ENCODE data around the gene AP1S1. TPM values are rescaled to one million over a fixed set of nuclear protein-coding genes. Genes with fewer than 3 reads are reported as not detected.

AP1S1 gene
- total RNA-seq, 6 donors from 2014 or later: 17.1 to 41.9 (median 33.8) TPM

GRCh38 chr7:101122933-101123702 is 31.2 kb upstream of the AP1S1 start:
- Histone ChIP-seq H3K9me3 (no peaks in the 10 kb centered on the region), H3K27me3 (no peaks in the 10 kb centered on the region), H3K4me3 (no peak overlapping the region), H3K27ac (peak overlapping the region; percentile 83 to 89 (median 86)), H3K36me3 (no peaks in the 10 kb centered on the region), H3K4me1 (peaks cover 43 to 73% (median 55%) of the 10 kb centered on the region in 4 donors)
- TF ChIP-seq EP300 (IDR thresholded peaks at IDR 0.05): no peak
- no peak for TF ChIP-seq POLR2A (IDR thresholded peaks at IDR 0.05)
- no peak for TF ChIP-seq POLR2AphosphoS5 (IDR thresholded peaks at IDR 0.05)
- DNase-seq: no peak
- no peak for ATAC-seq (ENCODE audit: low FRiP score in 2 of 2)
- 87 to 90% methylated on average over 11 of the region's 11 CpGs for WGBS, 2 donors

DNA sequence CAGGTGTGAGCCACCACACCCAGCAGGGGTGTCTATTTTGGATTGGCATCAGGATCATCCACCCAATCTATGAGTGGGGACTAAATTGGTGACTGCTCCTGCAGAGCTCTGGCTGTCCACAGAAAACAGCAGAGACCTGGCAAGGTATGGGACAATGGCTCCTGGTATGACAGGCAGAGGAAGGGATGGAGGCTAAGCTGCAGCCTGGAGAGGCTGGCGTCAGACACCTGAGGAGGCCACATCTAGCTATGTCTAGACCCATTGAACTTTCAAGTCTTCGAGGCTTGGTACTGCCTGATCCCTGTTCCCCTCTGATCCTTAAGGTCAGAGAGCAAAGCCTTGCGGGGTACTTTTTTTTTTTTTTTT is 30.6 kb upstream of the AP1S1 start:
- Histone ChIP-seq H3K9me3 (no peaks in the 10 kb centered on the region), H3K4me1 (peaks cover 43 to 73% (median 55%) of the 10 kb centered on the region in 4 donors), H3K4me3 (no peak overlapping the region), H3K36me3 (no peaks in the 10 kb centered on the region), H3K27ac (peak overlapping the region; percentile 83 to 89 (median 86)), H3K27me3 (no peaks in the 10 kb centered on the region)
- WGBS, 2 donors: 83 to 97% methylated on average over 3 of the region's 3 CpGs
- DNase-seq (no peak), ATAC-seq (ENCODE audit: low FRiP score in 2 of 2) (no peak)
- TF ChIP-seq POLR2A (IDR thresholded peaks at IDR 0.05) (no peak), EP300 (IDR thresholded peaks at IDR 0.05) (no peak)

DNA sequence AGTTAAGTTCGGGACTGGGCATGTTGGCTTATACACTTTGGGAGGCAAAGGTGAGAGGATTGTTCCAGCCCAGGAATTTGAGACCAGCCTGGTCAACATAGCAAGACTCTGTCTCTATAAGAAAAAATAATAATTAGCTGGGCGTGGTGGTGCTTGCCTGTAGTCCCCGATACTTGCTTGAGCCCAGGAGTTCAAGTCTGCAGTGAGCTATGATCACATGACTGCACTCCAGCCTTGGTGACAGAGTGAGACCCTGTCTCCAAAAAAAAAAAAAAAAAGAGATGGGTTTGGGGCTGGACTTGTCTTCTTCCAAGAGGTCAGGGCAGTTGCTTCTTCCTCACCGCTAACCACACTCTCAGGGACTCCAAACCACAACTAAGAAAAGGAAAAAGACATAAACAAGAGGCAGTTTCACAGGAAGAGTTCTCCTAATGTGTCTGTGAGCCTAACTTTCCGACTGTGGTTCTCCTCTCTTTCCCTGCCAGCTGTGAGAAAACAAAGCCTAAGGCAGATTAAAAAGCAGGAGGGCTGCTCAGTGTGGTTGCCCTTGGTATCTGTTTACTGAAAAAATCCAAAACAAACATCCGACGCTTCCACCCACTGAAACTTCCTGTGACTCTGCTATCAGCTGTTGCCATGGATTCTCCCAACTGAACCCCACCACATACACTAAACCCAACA is 29.8 kb upstream of the AP1S1 start:
- H3K27me3 ChIP-seq: no peaks in the 10 kb centered on the region
- DNase-seq: no peak
- WGBS, 2 donors: 35 to 40% methylated on average over 7 of the region's 7 CpGs
- no peak for TF ChIP-seq CTCF (IDR thresholded peaks at IDR 0.05)
- TF ChIP-seq POLR2AphosphoS5 (IDR thresholded peaks at IDR 0.05): peak in 1 of 2 donors; percentile 34
- TF ChIP-seq EP300 (IDR thresholded peaks at IDR 0.05): peak in 1 of 4 donors; percentile 52
- no peaks in the 10 kb centered on the region for H3K36me3 ChIP-seq
- no peak overlapping the region for H3K4me3 ChIP-seq
- no peaks in the 10 kb centered on the region for H3K9me3 ChIP-seq
- ATAC-seq (ENCODE audit: low FRiP score in 2 of 2): peak in 1 of 2 donors; percentile 2
- peaks cover 43 to 73% (median 55%) of the 10 kb centered on the region in 4 donors for H3K4me1 ChIP-seq
- H3K27ac ChIP-seq: peak overlapping the region; percentile 81 to 87 (median 84)

GRCh38 chr7:101125989-101126650 is 28.2 kb upstream of the AP1S1 start:
- Histone ChIP-seq H3K4me1 (peaks cover 43 to 76% (median 56%) of the 10 kb centered on the region in 4 donors), H3K4me3 (peak overlapping the region in 1 of 4 donors; percentile 52), H3K9me3 (no peaks in the 10 kb centered on the region), H3K27me3 (no peaks in the 10 kb centered on the region), H3K27ac (peak overlapping the region; percentile 82 to 87 (median 84)), H3K36me3 (peaks cover 0 to 11% (median 3%) of the 10 kb centered on the region in 4 donors)
- 23 to 47% methylated on average over 7 to 15 of the region's 15 CpGs for WGBS, 2 donors
- TF ChIP-seq CTCF (IDR thresholded peaks at IDR 0.05) (peak in 1 of 6 experiments; percentile 19), POLR2AphosphoS5 (IDR thresholded peaks at IDR 0.05) (peak in 1 of 2 donors; percentile 4), POLR2A (IDR thresholded peaks at IDR 0.05) (no peak), EP300 (IDR thresholded peaks at IDR 0.05) (no peak)
- peak; percentile 45 to 78 for DNase-seq
- peak; percentile 60 to 75 for ATAC-seq (ENCODE audit: low FRiP score in 2 of 2)

GRCh38 chr7:101126651-101127459 is 27.4 kb upstream of the AP1S1 start, which contains the start of gene SERPINE1:
Gene SERPINE1 (plus strand): TSS chr7:101127104. CDS start chr7:101128394, 1,290 bp downstream.
- 5 to 6% methylated on average over 17 to 22 of the region's 22 CpGs for WGBS, 2 donors
- TF ChIP-seq EP300 (IDR thresholded peaks at IDR 0.05) (peak in 2 of 4 donors; percentile 52 to 82), CTCF (IDR thresholded peaks at IDR 0.05) (peak in 2 of 6 experiments; percentile 11 to 19), POLR2AphosphoS5 (IDR thresholded peaks at IDR 0.05) (peak; percentile 82 to 97), POLR2A (IDR thresholded peaks at IDR 0.05) (peak; percentile 66 to 91 (median 88))
- Histone ChIP-seq H3K27ac (peak within 1 kb of the TSS; percentile 82 to 87 (median 84)), H3K27me3 (no peaks in the 10 kb centered on the region), H3K36me3 (peaks cover under 1 to 17% (median 3%) of the 10 kb centered on the region in 4 donors), H3K4me3 (peak within 1 kb of the TSS; percentile 15 to 52 (median 35)), H3K4me1 (peaks cover 43 to 69% (median 49%) of the 10 kb centered on the region in 4 donors), H3K9me3 (no peaks in the 10 kb centered on the region)
- ATAC-seq (ENCODE audit: low FRiP score in 2 of 2) (peak; percentile 79 to 90), DNase-seq (peak; percentile 65 to 84)

All from upper lobe of left lung (tissue), 6 donors.